Adipocyte (in vitro differentiated cells): ENCODE data around the gene FALEC.
A peak's percentile ranks its signal among the peaks of the same experiment; 100 is the strongest.
"Not testable (repeated sequence)": the region's sequence is repeated elsewhere in the genome, so short reads cannot be mapped to it uniquely, and the experiment has no call there.

Source experiments
- DNase-seq: peaks from one replicate; pipeline ENCODE4 v3.0.0-alpha.2; 2015; ENCODE audit warnings: low read depth
- H3K27me3 ChIP-seq: replicated peaks from 2 replicates; pipeline ENCODE4 v1.7.0; 2013; ENCODE audit warnings: mild to moderate bottlenecking, low read length, moderate library complexity; ENCODE audit not compliant: control insufficient read depth, insufficient read depth
- H3K36me3 ChIP-seq: 2 replicates; pipeline ENCODE4 v1.7.0; 2013; ENCODE audit warnings: low read length, mild to moderate bottlenecking, moderate library complexity; ENCODE audit not compliant: control insufficient read depth, insufficient read depth, severe bottlenecking
- H3K4me1 ChIP-seq: 2 replicates; pipeline ENCODE4 v1.7.0; 2013; ENCODE audit warnings: mild to moderate bottlenecking, low read length, moderate library complexity; ENCODE audit not compliant: control insufficient read depth, insufficient read depth
- H3K4me3 ChIP-seq: 2 replicates; pipeline ENCODE4 v1.7.0; 2013; ENCODE audit warnings: mild to moderate bottlenecking, low read length, moderate library complexity
- H3K9ac ChIP-seq: 2 replicates; pipeline ENCODE4 v1.7.0; 2013; ENCODE audit warnings: mild to moderate bottlenecking, low read length, moderate library complexity
- H3K9me3 ChIP-seq: 2 replicates; pipeline ENCODE4 v1.7.0; 2013; ENCODE audit warnings: mild to moderate bottlenecking, low read length, moderate library complexity; ENCODE audit not compliant: control insufficient read depth

The FALEC gene

DNA sequence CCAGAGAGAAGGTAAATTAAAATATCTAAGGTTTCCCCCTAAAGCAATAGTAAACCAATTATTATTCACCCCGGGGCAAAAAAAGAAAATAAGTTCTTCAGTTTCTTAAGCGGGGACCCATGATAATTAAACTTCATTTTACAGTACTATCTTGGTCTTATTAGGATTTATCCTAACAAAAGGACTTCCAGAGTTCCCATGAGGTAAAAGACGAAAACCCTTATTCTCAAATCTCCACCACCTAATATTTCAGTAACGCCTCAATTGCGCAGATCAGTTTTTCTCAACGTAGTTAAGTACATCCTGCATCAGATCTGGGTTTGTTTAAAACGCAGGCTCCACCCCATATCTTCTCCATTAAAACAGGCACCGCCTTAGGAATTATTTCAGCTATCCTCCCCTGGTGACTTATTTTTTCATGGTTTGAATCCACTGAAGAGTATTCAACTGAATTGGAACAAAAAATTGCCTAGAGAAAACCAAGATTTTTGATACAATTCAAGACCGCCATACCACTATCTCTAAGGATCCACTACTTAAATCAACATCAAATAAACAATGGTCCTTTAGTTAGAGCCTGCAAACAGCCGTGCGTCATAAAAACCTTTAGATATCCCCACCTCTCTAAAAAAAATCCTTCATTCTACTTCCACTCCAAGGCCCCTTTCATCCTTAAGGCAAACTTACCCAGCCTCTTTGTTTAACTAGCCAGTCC is 62.2 kb downstream of the FALEC start:
- no peaks in the 10 kb centered on the region for H3K9me3 ChIP-seq
- peak overlapping the region; percentile 95 for H3K4me3 ChIP-seq
- H3K4me1 ChIP-seq = peaks cover 37% of the 10 kb centered on the region
- H3K36me3 ChIP-seq = peaks cover 47% of the 10 kb centered on the region
- H3K9ac ChIP-seq = peak overlapping the region; percentile 98
- no peaks in the 10 kb centered on the region for H3K27me3 ChIP-seq
- DNase-seq = peak; percentile 63

DNA sequence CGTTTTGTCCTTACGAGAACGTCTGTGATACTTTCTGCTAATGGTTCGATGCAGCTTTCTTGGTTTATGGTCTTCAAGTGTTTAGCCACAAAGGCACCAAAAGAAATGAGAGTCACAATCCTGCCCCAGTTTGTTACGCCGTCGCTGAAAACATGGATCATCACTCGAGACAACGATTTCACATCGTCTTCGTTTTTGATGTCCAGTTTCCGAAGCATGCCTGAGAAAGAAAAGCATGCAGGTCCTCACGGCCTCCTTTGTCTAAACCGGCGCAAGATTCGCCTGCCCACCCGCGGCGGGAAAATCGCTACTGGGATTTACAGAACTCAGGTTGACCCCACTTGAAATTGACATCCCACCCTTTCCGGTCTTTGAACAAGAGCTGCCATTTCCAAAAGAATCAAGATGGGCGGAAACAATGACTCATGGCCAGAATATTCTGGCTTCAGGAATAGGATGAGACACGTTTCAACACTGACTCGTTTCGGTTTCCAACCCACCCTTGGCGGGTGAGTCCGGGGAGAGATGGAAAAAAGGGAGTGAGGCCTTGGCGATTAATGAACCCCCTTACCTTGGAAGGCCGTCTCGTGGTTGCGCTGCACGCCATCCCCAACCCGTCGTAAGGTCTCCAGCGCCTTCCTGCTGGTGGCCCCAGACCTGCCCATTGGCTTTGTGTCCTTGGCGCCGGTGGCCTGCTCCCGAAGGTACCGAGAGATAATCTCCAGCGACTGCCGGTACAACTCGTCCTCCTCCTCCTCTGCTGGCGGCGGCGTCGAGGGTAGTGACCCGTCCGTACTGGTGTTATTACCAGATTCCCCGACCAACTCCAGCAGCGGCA is 62.9 kb downstream of the FALEC start:
- H3K27me3 ChIP-seq = no peaks in the 10 kb centered on the region
- H3K36me3 ChIP-seq = peaks cover 39% of the 10 kb centered on the region
- peak overlapping the region; percentile 95 for H3K4me3 ChIP-seq
- H3K4me1 ChIP-seq = peaks cover 29% of the 10 kb centered on the region
- H3K9me3 ChIP-seq = no peaks in the 10 kb centered on the region
- DNase-seq = peak; percentile 90
- H3K9ac ChIP-seq = peak overlapping the region; percentile 98

DNA sequence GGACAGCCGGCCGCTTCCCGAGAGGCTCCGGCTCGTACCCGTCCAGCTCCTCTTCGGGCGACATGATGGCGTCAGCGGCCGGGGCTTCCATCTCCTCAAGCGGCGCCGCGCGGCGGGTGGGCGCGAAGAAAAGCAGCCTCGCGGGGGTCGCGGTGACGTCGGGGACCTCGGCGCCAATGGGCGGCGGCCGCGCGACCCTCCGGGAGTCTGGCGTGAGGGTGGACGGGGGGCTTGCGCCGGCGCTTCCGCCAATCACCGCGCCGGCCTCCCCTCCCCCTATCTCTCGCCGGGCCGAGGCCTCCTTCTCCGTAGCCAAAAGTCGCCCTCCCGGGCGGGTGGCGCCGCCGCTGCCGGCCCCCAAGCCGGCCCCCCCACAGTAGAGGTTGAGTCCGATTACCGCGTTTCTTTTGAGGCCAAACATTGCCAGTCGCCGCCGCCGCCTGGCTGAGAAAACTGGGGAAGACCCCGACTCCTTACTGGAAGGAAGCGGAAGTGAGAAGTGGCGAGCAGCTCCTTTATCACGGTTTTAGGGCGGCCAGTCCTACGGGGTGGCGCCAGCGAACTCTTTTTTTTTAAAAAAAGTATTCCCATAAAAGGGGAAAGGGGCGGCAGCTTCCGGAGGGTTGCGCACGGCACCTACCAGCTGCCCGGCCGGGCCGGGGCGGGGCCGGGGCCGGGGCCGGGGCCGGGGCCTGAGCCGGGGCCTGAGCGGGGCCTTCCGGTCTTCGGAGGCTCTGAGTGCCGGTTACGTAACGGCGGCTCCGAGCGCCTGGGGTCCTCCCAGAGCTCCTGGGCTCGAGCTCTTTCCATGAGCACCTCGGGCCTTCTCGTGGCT is 63.8 kb downstream of the FALEC start, which contains the start of gene MCL1:
Gene MCL1, minus strand, starts transcription at position 501 of the 835 bp plus-strand sequence. Its CDS starts 80 bp downstream, at position 421.
- Histone ChIP-seq H3K27me3 (no peaks in the 10 kb centered on the region), H3K36me3 (peaks cover 32% of the 10 kb centered on the region), H3K4me3 (peak within 1 kb of the TSS; percentile 95), H3K9me3 (no peaks in the 10 kb centered on the region), H3K4me1 (peaks cover 23% of the 10 kb centered on the region), H3K9ac (peak within 1 kb of the TSS; percentile 98)
- DNase-seq = peak; percentile 98

DNA sequence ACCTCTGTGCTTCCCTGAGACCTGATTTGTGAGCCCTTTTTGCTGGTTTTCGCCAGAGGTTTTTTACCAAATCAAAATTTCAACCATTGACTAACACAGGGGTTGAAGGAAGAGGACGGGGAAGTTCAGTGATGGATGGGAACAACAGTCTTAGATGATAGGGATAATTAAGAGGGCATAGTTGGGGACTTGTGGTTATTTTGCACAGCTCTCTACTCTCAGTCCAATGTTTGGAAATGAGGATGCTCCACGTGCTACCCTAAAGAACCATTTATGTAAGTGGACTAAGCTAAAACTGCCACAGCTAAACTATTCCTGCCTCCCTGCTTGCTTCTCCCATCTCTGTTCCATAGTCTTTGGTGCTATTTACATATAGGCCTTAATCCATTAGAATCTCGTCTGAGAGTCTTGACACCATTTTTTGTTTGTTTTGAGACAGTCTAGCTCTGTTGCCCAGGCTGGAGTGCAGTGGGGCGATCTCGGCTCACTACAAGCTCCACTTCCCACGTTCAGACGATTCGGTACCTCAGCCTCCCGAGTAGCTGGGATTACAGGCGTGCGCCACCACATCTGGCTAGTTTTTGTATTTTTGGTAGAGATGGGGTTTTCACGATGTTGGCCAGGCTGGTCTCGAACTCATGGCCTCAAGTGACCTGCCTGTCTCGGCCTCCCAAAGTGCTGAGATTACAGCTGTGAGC is 64.5 kb downstream of the FALEC start:
- H3K9me3 ChIP-seq = no peaks in the 10 kb centered on the region
- H3K9ac ChIP-seq = peak overlapping the region; percentile 95
- H3K4me1 ChIP-seq = peaks cover 15% of the 10 kb centered on the region
- DNase-seq = no peak
- H3K27me3 ChIP-seq = no peaks in the 10 kb centered on the region
- peak overlapping the region; percentile 88 for H3K4me3 ChIP-seq
- peaks cover 24% of the 10 kb centered on the region for H3K36me3 ChIP-seq

DNA sequence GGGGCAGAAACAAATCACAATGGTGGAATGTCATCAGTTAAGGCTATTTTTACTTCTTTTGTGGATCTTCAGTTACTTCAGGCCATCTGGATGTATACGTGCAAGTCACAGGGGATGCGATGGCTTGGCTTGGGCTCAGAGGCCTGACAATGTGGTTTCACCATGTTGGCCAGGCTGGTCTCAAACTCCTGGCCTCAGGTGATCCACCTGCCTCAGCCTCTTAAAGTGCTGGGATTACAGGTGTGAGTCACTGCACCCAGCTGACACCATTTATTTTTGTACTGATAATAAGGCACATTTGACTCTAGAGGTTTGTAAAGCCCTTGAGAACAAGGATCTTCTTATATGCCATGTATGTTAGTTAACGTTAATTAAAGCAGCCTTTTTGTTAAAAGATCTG is 65.4 kb downstream of the FALEC start:
- H3K4me3 ChIP-seq, H3K4me1 ChIP-seq, H3K9ac ChIP-seq, DNase-seq, H3K27me3 ChIP-seq, H3K9me3 ChIP-seq: not testable (repeated sequence)
- peaks cover 15% of the 10 kb centered on the region for H3K36me3 ChIP-seq

DNA sequence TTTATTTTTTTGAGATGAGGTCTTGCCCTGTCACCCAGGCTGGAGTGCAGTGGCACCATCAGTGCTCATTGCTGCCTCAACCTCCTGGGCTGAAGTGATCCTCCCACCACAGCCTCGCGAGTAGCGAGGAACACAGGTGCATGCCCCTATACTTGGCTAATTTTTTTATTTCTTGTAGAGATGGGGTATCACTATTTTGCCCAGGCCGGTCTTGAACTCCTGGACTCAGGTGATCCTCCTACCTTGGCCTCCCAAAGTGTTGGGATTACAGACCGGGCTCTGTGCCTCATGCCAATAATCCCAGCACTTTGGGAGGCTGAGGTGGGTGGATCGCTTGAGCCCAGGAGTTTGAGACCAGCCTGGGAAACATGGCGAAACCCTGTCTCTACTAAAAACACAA is 65.9 kb downstream of the FALEC start:
- H3K27me3 ChIP-seq, H3K9me3 ChIP-seq, DNase-seq, H3K4me1 ChIP-seq, H3K4me3 ChIP-seq, H3K9ac ChIP-seq: not testable (repeated sequence)
- H3K36me3 ChIP-seq = peaks cover 11% of the 10 kb centered on the region

DNA sequence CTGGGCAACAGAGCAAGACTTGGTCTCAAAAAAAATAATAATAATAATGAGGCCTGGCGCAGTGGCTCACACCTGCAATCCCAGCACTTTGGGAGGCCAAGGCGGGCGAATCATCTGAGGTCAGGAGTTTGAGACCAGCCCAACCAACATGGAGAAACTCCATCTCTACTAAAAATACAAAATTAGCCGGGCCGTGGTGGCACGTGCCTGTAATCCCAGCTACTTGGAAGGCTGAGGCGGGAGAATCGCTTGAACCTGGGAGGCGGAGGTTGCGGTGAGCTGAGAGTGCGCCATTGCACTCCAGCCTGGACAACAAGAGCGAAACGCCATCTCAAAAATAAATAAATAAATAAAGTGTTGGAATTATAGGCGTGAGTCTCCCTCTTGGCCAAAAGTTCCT is 66.4 kb downstream of the FALEC start:
- not testable (repeated sequence) for H3K4me3 ChIP-seq, H3K27me3 ChIP-seq, H3K4me1 ChIP-seq, DNase-seq, H3K9ac ChIP-seq, H3K36me3 ChIP-seq, H3K9me3 ChIP-seq

DNA sequence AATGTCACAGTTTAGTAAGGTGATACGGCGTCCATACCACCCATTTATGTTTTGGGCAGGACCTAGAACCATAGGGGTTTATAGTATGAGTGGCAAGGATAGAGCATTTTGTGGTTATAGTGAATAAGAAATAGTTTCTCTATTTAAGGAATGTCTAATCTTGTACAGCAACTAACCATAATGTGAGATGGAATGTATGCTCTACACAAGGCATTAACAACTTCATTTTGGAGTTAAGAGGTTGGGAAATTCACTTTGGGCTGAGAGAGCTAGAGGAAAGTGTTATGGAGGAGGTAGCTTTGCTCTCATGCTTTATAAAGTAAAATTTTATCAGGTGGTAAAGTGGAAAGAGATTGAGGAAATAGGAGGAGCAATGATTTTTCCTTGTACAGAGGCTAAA is 66.8 kb downstream of the FALEC start:
- Histone ChIP-seq H3K27me3 (no peaks in the 10 kb centered on the region), H3K9me3 (no peaks in the 10 kb centered on the region), H3K36me3 (peaks cover 1% of the 10 kb centered on the region), H3K4me3 (no peak overlapping the region), H3K9ac (no peak overlapping the region), H3K4me1 (peaks cover 7% of the 10 kb centered on the region)
- DNase-seq = peak; percentile 38
